Vagina (tissue), 2 donors: ENCODE data around the gene RIN2.

ENCODE experiments used
- CTCF ChIP-seq, 3 experiments: fragments of 450-650 bp in 2 of 3; fragments of 200-600 bp in 1 of 3; sonication (generic) in 1 of 3; IDR thresholded peaks; one replicate each; pipeline ENCODE4 v1.5.1; 2017 to 2019; ENCODE audit warnings: antibody characterized with exemption in 3 of 3, mild to moderate bottlenecking in 2 of 3, moderate library complexity in 2 of 3
- POLR2A ChIP-seq, 2 donors: fragments of 450-650 bp; IDR thresholded peaks; one replicate each; pipeline ENCODE4 v1.6.1; 2017; ENCODE audit warnings: antibody characterized with exemption in 2 of 2, mild to moderate bottlenecking in 2 of 2, moderate library complexity in 2 of 2
- POLR2AphosphoS5 ChIP-seq, 2 donors: sonication (generic); formaldehyde crosslinking; IDR thresholded peaks; one replicate each; pipeline ENCODE4 v1.9.0; 2017; ENCODE audit warnings: antibody characterized with exemption in 2 of 2, mild to moderate bottlenecking in 2 of 2, low read depth in 1 of 2; ENCODE audit not compliant: insufficient read depth in 1 of 2

DNA sequence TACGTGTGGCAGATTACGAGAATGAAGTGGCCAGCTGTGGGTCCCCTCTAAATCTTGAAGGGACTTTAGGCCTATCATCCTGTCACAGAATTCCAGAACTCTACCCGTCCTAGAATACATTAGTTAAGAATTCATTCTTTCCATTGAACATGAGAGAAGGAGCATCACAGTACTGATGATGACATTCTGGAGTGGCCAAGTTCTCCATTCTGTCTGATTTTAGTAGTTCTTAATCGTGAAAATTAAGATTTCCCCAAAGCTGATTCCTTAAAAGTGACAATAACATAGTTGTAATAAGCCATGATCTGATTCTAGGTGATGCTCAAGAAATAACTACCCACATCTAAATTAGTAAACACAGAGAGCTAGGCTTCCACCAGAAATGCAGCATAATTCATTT is 35.0 kb upstream of the RIN2 start:
- TF ChIP-seq CTCF (IDR thresholded peaks at IDR 0.05), result no peak
- no peak for TF ChIP-seq POLR2A (IDR thresholded peaks at IDR 0.05)
- TF ChIP-seq POLR2AphosphoS5 (IDR thresholded peaks at IDR 0.05; ENCODE audit: insufficient read depth in 1 of 2, low read depth in 1 of 2), result no peak
